GM12892 (cell line): ENCODE data around the gene PTPRQ.

Source experiments
- POLR2A ChIP-seq: IDR thresholded peaks from 2 replicates; pipeline ENCODE4 v1.6.1; 2011; ENCODE audit warnings: low read depth, low read length, control low read depth
- POLR2AphosphoS5 ChIP-seq: IDR thresholded peaks from 2 replicates; pipeline ENCODE4 v1.6.1; 2011; ENCODE audit warnings: low read depth, low read length, control low read depth
- TAF1 ChIP-seq: IDR thresholded peaks from 2 replicates; pipeline ENCODE4 v1.6.1; 2011; ENCODE audit warnings: low read depth, mild to moderate bottlenecking, control low read depth, low read length, borderline replicate concordance

- TF ChIP-seq TAF1 (no peak), POLR2A (no peak), POLR2AphosphoS5 (no peak)
Measured at GRCh38 chr12:80602455-80602854, 158.4 kb downstream of the PTPRQ start.
